AG09309 (cell line): Measurements from ENCODE around the gene NLGN4X.

ENCODE experiments used
- DNase-seq: peaks from one replicate; pipeline ENCODE4 v3.0.0-alpha.2; 2010; ENCODE audit warnings: low read depth
- H3K4me3 ChIP-seq: 2 replicates; pipeline ENCODE4 v1.5.1; 2011; ENCODE audit warnings: mild to moderate bottlenecking, low read depth, low read length, moderate library complexity; ENCODE audit not compliant: control insufficient read depth
- CTCF ChIP-seq: IDR thresholded peaks from 2 replicates; pipeline ENCODE4 v1.5.1; 2011; ENCODE audit warnings: mild to moderate bottlenecking, low read depth, low read length, inconsistent platforms; ENCODE audit not compliant: insufficient read depth, control insufficient read depth; ENCODE audit errors: missing control alignments

The NLGN4X gene

GRCh38 chrX:5976332-5976731, 252.3 kb downstream of the NLGN4X start:
- H3K4me3 ChIP-seq, result no peak overlapping the region
- TF ChIP-seq CTCF, result no peak
- DNase-seq, result no peak

GRCh38 chrX:5971300-5971699, 257.4 kb downstream of the NLGN4X start:
- no peak for TF ChIP-seq CTCF
- H3K4me3 ChIP-seq, result no peak overlapping the region
- no peak for DNase-seq

- no peak overlapping the region for H3K4me3 ChIP-seq
- no peak for TF ChIP-seq CTCF
- DNase-seq, result no peak
Measured at GRCh38 chrX:5965406-5965805, 263.3 kb downstream of the NLGN4X start.

GRCh38 chrX:5959286-5959685, 269.4 kb downstream of the NLGN4X start:
- TF ChIP-seq CTCF, result no peak
- no peak for DNase-seq

GRCh38 chrX:5958523-5958922, 270.1 kb downstream of the NLGN4X start:
- no peak for TF ChIP-seq CTCF
- no peak for DNase-seq
- no peak overlapping the region for H3K4me3 ChIP-seq

More at GRCh38 chrX:5959286-5959685, 269.4 kb downstream of the NLGN4X start:
- no peak overlapping the region for H3K4me3 ChIP-seq

- no peak overlapping the region for H3K4me3 ChIP-seq
- no peak for TF ChIP-seq CTCF
- no peak for DNase-seq
Measured at GRCh38 chrX:5957506-5957905, 271.2 kb downstream of the NLGN4X start.

GRCh38 chrX:5936438-5936837, 292.2 kb downstream of the NLGN4X start:
- no peak for DNase-seq
- no peak overlapping the region for H3K4me3 ChIP-seq
- no peak for TF ChIP-seq CTCF
